ENCODE results near the gene CD300LG.

Gene CD300LG

GRCh38 chr17:43873091-43873490 is 26.1 kb downstream of the CD300LG start:
- no peak for DNase-seq (ENCODE audit: low read depth)
- no peak overlapping the region for H3K4me3 ChIP-seq (ENCODE audit: low read depth, low read length)
- no peak for TF ChIP-seq CTCF (IDR thresholded peaks at IDR 0.05; ENCODE audit: low read depth, low read length, missing control alignments)

DNA sequence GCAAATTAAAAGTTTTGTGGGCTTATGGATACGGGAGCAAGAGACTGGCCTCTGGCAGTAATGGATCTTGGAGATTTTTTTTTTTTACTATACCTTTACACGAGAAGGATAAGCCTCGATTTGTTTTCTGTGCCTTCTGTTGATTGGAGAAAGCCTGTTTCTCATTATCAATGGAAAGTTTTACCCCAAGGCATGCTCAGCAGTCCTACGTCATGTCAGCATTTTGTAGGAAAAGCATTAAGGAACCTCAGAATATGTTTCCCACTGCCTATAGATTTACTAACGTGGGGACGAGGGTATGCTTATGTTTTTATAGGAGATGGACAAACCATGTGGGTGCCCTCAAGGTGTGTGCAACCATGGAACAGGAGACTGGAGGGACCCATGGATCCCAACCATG is 26.8 kb downstream of the CD300LG start:
- TF ChIP-seq CTCF (IDR thresholded peaks at IDR 0.05; ENCODE audit: low read depth, low read length, missing control alignments) = no peak
- no peak for DNase-seq (ENCODE audit: low read depth)

GRCh38 chr17:43874293-43874692 is 27.3 kb downstream of the CD300LG start:
- no peak overlapping the region for H3K4me3 ChIP-seq (ENCODE audit: low read depth, low read length)
- TF ChIP-seq CTCF (IDR thresholded peaks at IDR 0.05; ENCODE audit: low read depth, low read length, missing control alignments) = no peak
- DNase-seq (ENCODE audit: low read depth) = no peak

More for the DNA sequence above, 26.8 kb downstream of the CD300LG start:
- H3K4me3 ChIP-seq (ENCODE audit: low read depth, low read length) = no peak overlapping the region

- TF ChIP-seq CTCF (IDR thresholded peaks at IDR 0.05; ENCODE audit: low read depth, low read length, missing control alignments) = no peak
- no peak for DNase-seq (ENCODE audit: low read depth)
- H3K4me3 ChIP-seq (ENCODE audit: low read depth, low read length) = no peak overlapping the region
Observed at GRCh38 chr17:43875476-43876147, 28.6 kb downstream of the CD300LG start.

- no peak for TF ChIP-seq CTCF (IDR thresholded peaks at IDR 0.05; ENCODE audit: low read depth, low read length, missing control alignments)
- H3K4me3 ChIP-seq (ENCODE audit: low read depth, low read length) = no peak overlapping the region
- no peak for DNase-seq (ENCODE audit: low read depth)
Observed at GRCh38 chr17:43877031-43877430, 30.1 kb downstream of the CD300LG start.

- no peak for DNase-seq (ENCODE audit: low read depth)
- no peak for TF ChIP-seq CTCF (IDR thresholded peaks at IDR 0.05; ENCODE audit: low read depth, low read length, missing control alignments)
- no peak overlapping the region for H3K4me3 ChIP-seq (ENCODE audit: low read depth, low read length)
Observed at GRCh38 chr17:43877451-43878155, 30.6 kb downstream of the CD300LG start.

Data from GM12864 (cell line).